PC-9 (cell line): Measurements from ENCODE around the gene FAM171A2. TPM values are rescaled to one million over a fixed set of nuclear protein-coding genes. Genes with fewer than 3 reads are reported as not detected.

Source experiments
- BruUV-seq: library from RNA; stranded (reverse); fragments of 400-500 nt; replicated peaks from 2 replicates; lab custom pipeline; 2021; lab: Mats Ljungman, UMichigan
- CTCF ChIA-PET: fragments of 300-600 bp; sonication (Branson Sonifier 250); formaldehyde crosslinking; loops from one replicate; lab custom pipeline; 2022; ENCODE audit warnings: antibody characterized with exemption; lab: Charles Lee
- POLR2A ChIA-PET: fragments of 300-600 bp; sonication (Branson Sonifier 250); formaldehyde crosslinking; loops from one replicate; lab custom pipeline; 2022; ENCODE audit warnings: antibody characterized with exemption; ENCODE audit not compliant: unreplicated experiment; lab: Charles Lee
- DNase-seq, 2 experiments: peaks; one replicate each; pipeline versions ENCODE4 v3.0.0 to v3.0.0-alpha.2; 2015 to 2022; ENCODE audit warnings: mixed read lengths in 1 of 2
- H2AFZ ChIP-seq: fragments of 200-600 bp; sonication (generic); 2 replicates; pipeline ENCODE4 v1.8.1; 2017; ENCODE audit warnings: antibody characterized with exemption
- H3F3A ChIP-seq: fragments of 200-600 bp; sonication (generic); 2 replicates; pipeline ENCODE4 v1.8.1; 2017; ENCODE audit warnings: antibody characterized with exemption, mild to moderate bottlenecking, low read depth; ENCODE audit not compliant: insufficient read depth
- H3K27ac ChIP-seq: fragments of 200-600 bp; sonication (generic); 2 replicates; pipeline ENCODE4 v1.6.1; 2016; ENCODE audit warnings: mixed run types
- H3K27me3 ChIP-seq: fragments of 200-600 bp; sonication (generic); 2 replicates; pipeline ENCODE4 v1.6.1; 2016; ENCODE audit warnings: low read depth, mixed run types; ENCODE audit not compliant: insufficient read depth
- H3K36me3 ChIP-seq: fragments of 200-600 bp; sonication (generic); 2 replicates; pipeline ENCODE4 v1.6.1; 2016; ENCODE audit warnings: low read depth, mixed run types
- H3K4me1 ChIP-seq: fragments of 200-600 bp; sonication (generic); replicated peaks from 2 replicates; pipeline ENCODE4 v1.6.1; 2016; ENCODE audit warnings: mixed run types; ENCODE audit not compliant: insufficient read depth
- H3K4me2 ChIP-seq: fragments of 200-600 bp; sonication (generic); 2 replicates; pipeline ENCODE4 v1.6.1; 2017; ENCODE audit warnings: mixed run types
- H3K4me3 ChIP-seq: fragments of 200-600 bp; sonication (generic); 2 replicates; pipeline ENCODE4 v1.6.1; 2016; ENCODE audit warnings: mixed run types
- H3K79me2 ChIP-seq: fragments of 200-600 bp; sonication (generic); 2 replicates; pipeline ENCODE4 v1.6.1; 2017; ENCODE audit warnings: low read depth, mixed run types
- H3K9me2 ChIP-seq: fragments of 200-600 bp; sonication (generic); 2 replicates; pipeline ENCODE4 v1.8.1; 2017; ENCODE audit warnings: mild to moderate bottlenecking; ENCODE audit not compliant: insufficient read depth
- H3K9me3 ChIP-seq: fragments of 200-600 bp; sonication (generic); 2 replicates; pipeline ENCODE4 v1.8.1; 2016; ENCODE audit warnings: low read depth; ENCODE audit not compliant: insufficient read depth
- H4K20me1 ChIP-seq: fragments of 200-600 bp; sonication (generic); 2 replicates; pipeline ENCODE4 v1.8.1; 2017; ENCODE audit not compliant: insufficient read depth
- CTCF ChIP-seq: fragments of 200-600 bp; sonication (generic); conservative IDR thresholded peaks from 2 replicates; pipeline ENCODE4 v1.6.1; 2017; ENCODE audit warnings: mixed run types, antibody characterized with exemption, mild to moderate bottlenecking, moderate library complexity
- EZH2 ChIP-seq: fragments of 200-600 bp; sonication (generic); IDR thresholded peaks from 2 replicates; pipeline ENCODE4 v1.8.0; 2017; ENCODE audit warnings: antibody characterized with exemption, low read depth
- intact Hi-C: fragments of 100-400 bp; cut with micrococcal nuclease; formaldehyde crosslinking; loops from one replicate; pipeline ENCODE4 v1.10.0; 2022; ENCODE audit not compliant: unreplicated experiment
- total RNA-seq: library from RNA; stranded (reverse); gene quantifications from 2 replicates; pipeline ENCODE4 v1.2.3, GENCODE V29; 2021

The FAM171A2 gene
- total RNA-seq, 1 experiment from 2014 or later, result 8.3 TPM

- no peaks in the 10 kb centered on the region for H3K9me3 ChIP-seq
- H3K79me2 ChIP-seq, result no peaks in the 10 kb centered on the region
- intact Hi-C loops, result no loop called here
- no peak overlapping the region for H3K27ac ChIP-seq
- POLR2A ChIA-PET, result no interaction called here
- peaks cover 14% of the 10 kb centered on the region; the same call in 1 of the 2 replicates for H3F3A ChIP-seq
- no peaks in the 10 kb centered on the region for H4K20me1 ChIP-seq
- CTCF ChIA-PET, result no interaction called here
- H3K27me3 ChIP-seq, result no peaks in the 10 kb centered on the region
- H3K36me3 ChIP-seq, result no peaks in the 10 kb centered on the region
- BruUV-seq, result no TSS peak
- H3K4me1 ChIP-seq, result peaks cover 25% of the 10 kb centered on the region
- no peak overlapping the region for H3K4me3 ChIP-seq
- no peak for DNase-seq
- no peak overlapping the region for H2AFZ ChIP-seq
- peak overlapping the region; percentile 34 for H3K4me2 ChIP-seq
- no peak for TF ChIP-seq CTCF
- no peaks in the 10 kb centered on the region for H3K9me2 ChIP-seq
Measured at GRCh38 chr17:44338702-44339101, 25.0 kb downstream of the FAM171A2 start.

- ChIA-PET POLR2A (interaction anchor here (0.6 kb wide), 1 partner anchor 530 kb away, joined by 6 read pairs; no protein-coding TSS in a partner anchor), CTCF (interaction anchor here (0.7 kb wide), 2 partner anchors 264 to 455 kb away, joined by 8 to 16 read pairs; no protein-coding TSS in a partner anchor)
- Histone ChIP-seq H3K4me3 (no peak overlapping the region), H4K20me1 (no peaks in the 10 kb centered on the region), H3K4me1 (peaks cover 27% of the 10 kb centered on the region), H3K9me2 (no peaks in the 10 kb centered on the region), H3K27ac (no peak overlapping the region), H3K27me3 (no peaks in the 10 kb centered on the region), H2AFZ (no peak overlapping the region), H3K36me3 (no peaks in the 10 kb centered on the region), H3K4me2 (no peak overlapping the region), H3K9me3 (no peaks in the 10 kb centered on the region), H3F3A (peaks cover 19% of the 10 kb centered on the region; the same call in 1 of the 2 replicates), H3K79me2 (no peaks in the 10 kb centered on the region)
- intact Hi-C loops, result no loop called here
- BruUV-seq, result no TSS peak
- DNase-seq, result no peak
- TF ChIP-seq CTCF, result no peak
- no peak for TF ChIP-seq EZH2
Measured at GRCh38 chr17:44335968-44336367, 27.7 kb downstream of the FAM171A2 start.

- TF ChIP-seq EZH2, result no peak
- no peak for TF ChIP-seq CTCF
- Histone ChIP-seq H3K4me3 (no peak overlapping the region), H3K79me2 (no peaks in the 10 kb centered on the region), H3K27ac (no peak overlapping the region), H2AFZ (no peak overlapping the region), H3K4me1 (peaks cover 24% of the 10 kb centered on the region), H3K36me3 (no peaks in the 10 kb centered on the region), H3F3A (peaks cover 16% of the 10 kb centered on the region; the same call in 1 of the 2 replicates), H3K9me3 (no peaks in the 10 kb centered on the region), H3K4me2 (no peak overlapping the region), H4K20me1 (no peaks in the 10 kb centered on the region), H3K9me2 (no peaks in the 10 kb centered on the region), H3K27me3 (no peaks in the 10 kb centered on the region)
- no TSS peak for BruUV-seq
- DNase-seq, result no peak
- intact Hi-C loops, result no loop called here
- ChIA-PET POLR2A (interaction anchor here (0.6 kb wide), 1 partner anchor 530 kb away, joined by 6 read pairs; no protein-coding TSS in a partner anchor), CTCF (interaction anchor here (0.7 kb wide), 2 partner anchors 263 to 455 kb away, joined by 8 to 16 read pairs; no protein-coding TSS in a partner anchor)
Measured at GRCh38 chr17:44335564-44335963, 28.1 kb downstream of the FAM171A2 start.
